GM12878 (cell line): ENCODE measurements around the gene RICTOR. TPM values are rescaled to one million over a fixed set of nuclear protein-coding genes. Genes with fewer than 3 reads are reported as not detected.

Source experiments
- ATAC-seq: fragments of 200-7000 bp; cut with Tn5 transposase; 3 replicates; pipeline ENCODE4 v1.9.1; 2020; ENCODE audit warnings: mild to moderate bottlenecking, moderate library complexity
- BruUV-seq: library from RNA; stranded (reverse); fragments of 400-500 nt; replicated peaks from 2 replicates; lab custom pipeline; 2021; lab: Mats Ljungman, UMichigan
- CTCF ChIA-PET: fragments of 300-600 bp; sonication (Branson Sonifier 250); formaldehyde crosslinking; extraction: SDS; loops from one replicate; lab custom pipeline; 2021; ENCODE audit warnings: inconsistent platforms; lab: Yijun Ruan, JAX
- POLR2A ChIA-PET: fragments of 350-600 bp; formaldehyde crosslinking; extraction: SDS; loops from one replicate; lab custom pipeline; 2021; ENCODE audit warnings: inconsistent platforms; lab: Charles Lee
- RAD21 ChIA-PET: fragments of 300-600 bp; sonication (Branson Sonifier 250); formaldehyde crosslinking; loops from one replicate; lab custom pipeline; 2023; ENCODE audit warnings: antibody characterized with exemption; ENCODE audit not compliant: unreplicated experiment; lab: Charles Lee
- SMC1A ChIA-PET: fragments of 300-600 bp; sonication (Branson Sonifier 250); formaldehyde crosslinking; loops from one replicate; lab custom pipeline; 2023; ENCODE audit not compliant: unreplicated experiment, uncharacterized antibody; lab: Charles Lee
- DNase-seq: peaks from one replicate; pipeline ENCODE4 v3.0.0-alpha.2; 2011; ENCODE audit warnings: low read depth, low spot score
- FAIRE-seq: peaks from 3 replicates; lab custom pipeline; 2011; peaks lifted over from hg19 to GRCh38; lab: Jason Lieb, UNC
- H2AFZ ChIP-seq: 2 replicates; pipeline ENCODE4 v1.6.0; 2011; ENCODE audit warnings: low read depth, low read length, control low read depth; ENCODE audit not compliant: control insufficient read depth
- H3K27ac ChIP-seq: 2 replicates; pipeline ENCODE4 v1.5.1; 2011; ENCODE audit warnings: control low read depth; ENCODE audit not compliant: control insufficient read depth, insufficient read depth
- H3K27me3 ChIP-seq, 2 experiments: replicated peaks in 1 of 2; 2 replicates each; pipeline versions ENCODE4 v1.6.0 to v1.6.1; 2011; ENCODE audit warnings: low read length in 1 of 2; ENCODE audit not compliant: control insufficient read depth in 2 of 2, insufficient read depth in 2 of 2
- H3K36me3 ChIP-seq, 2 experiments: 2 replicates each; pipeline ENCODE4 v1.5.1; 2011; ENCODE audit warnings: low read length in 1 of 2; ENCODE audit not compliant: control insufficient read depth in 2 of 2, insufficient read depth in 2 of 2
- H3K4me1 ChIP-seq: 2 replicates; pipeline ENCODE4 v1.6.1; 2011; ENCODE audit warnings: mild to moderate bottlenecking, low read length, moderate library complexity, mixed read lengths; ENCODE audit not compliant: control insufficient read depth, insufficient read depth
- H3K4me2 ChIP-seq: 2 replicates; pipeline ENCODE4 v1.6.0; 2011; ENCODE audit warnings: control low read depth; ENCODE audit not compliant: control insufficient read depth, insufficient read depth
- H3K4me3 ChIP-seq: fragments of 200-600 bp; sonication (generic); 2 replicates; pipeline ENCODE4 v1.5.1; 2016
- H3K79me2 ChIP-seq: 2 replicates; pipeline ENCODE4 v1.6.0; 2011; ENCODE audit warnings: low read length; ENCODE audit not compliant: control insufficient read depth, insufficient read depth
- H3K9ac ChIP-seq: 2 replicates; pipeline ENCODE4 v1.8.0; 2011; ENCODE audit warnings: low read length, control low read depth, mixed read lengths; ENCODE audit not compliant: control insufficient read depth, insufficient read depth
- H3K9me3 ChIP-seq: replicated peaks from 3 replicates; pipeline ENCODE4 v1.5.1; 2011; ENCODE audit warnings: mild to moderate bottlenecking, low read length; ENCODE audit not compliant: control insufficient read depth, insufficient read depth
- H4K20me1 ChIP-seq: 2 replicates; pipeline ENCODE4 v1.6.0; 2011; ENCODE audit not compliant: control insufficient read depth, insufficient read depth
- ATF7 ChIP-seq: fragments of 450-650 bp; IDR thresholded peaks from 2 replicates; pipeline ENCODE4 v1.6.1; 2016; ENCODE audit warnings: low read depth, mild to moderate bottlenecking
- CREM ChIP-seq: IDR thresholded peaks from 2 replicates; pipeline ENCODE4 v1.6.1; 2014; ENCODE audit warnings: antibody characterized with exemption, low read depth
- ESRRA ChIP-seq: IDR thresholded peaks from 2 replicates; pipeline ENCODE4 v1.6.1; 2012; ENCODE audit warnings: mild to moderate bottlenecking, low read length, improper control_type of control experiment
- GABPA ChIP-seq: IDR thresholded peaks from 2 replicates; pipeline ENCODE4 v1.6.1; 2014; ENCODE audit warnings: antibody characterized with exemption, low read depth, mild to moderate bottlenecking, inconsistent platforms
- IRF4 ChIP-seq: IDR thresholded peaks from 2 replicates; pipeline ENCODE4 v1.6.1; 2011; ENCODE audit warnings: low read depth, low read length
- PML ChIP-seq: IDR thresholded peaks from 2 replicates; pipeline ENCODE4 v1.6.1; 2012; ENCODE audit warnings: low read length, inconsistent platforms
- PRDM15 ChIP-seq: fragments of 450-650 bp; formaldehyde crosslinking; IDR thresholded peaks from 2 replicates; pipeline ENCODE4 v1.4.0; 2020; ENCODE audit warnings: mild to moderate bottlenecking, moderate library complexity
- RBBP5 ChIP-seq: fragments of 200-600 bp; sonication (generic); conservative IDR thresholded peaks from 2 replicates; pipeline ENCODE4 v1.6.1; 2016
- RELA ChIP-seq: fragments of 450-650 bp; IDR thresholded peaks from 2 replicates; pipeline ENCODE4 v1.8.0; 2014; ENCODE audit warnings: borderline replicate concordance; ENCODE audit not compliant: partially characterized antibody
- RUNX3 ChIP-seq: IDR thresholded peaks from 2 replicates; pipeline ENCODE4 v1.6.1; 2012; ENCODE audit warnings: low read length, inconsistent platforms
- SREBF2 ChIP-seq: IDR thresholded peaks from 2 replicates; pipeline ENCODE4 v1.6.1; 2012; ENCODE audit warnings: mild to moderate bottlenecking, low read length
- STAT3 ChIP-seq: IDR thresholded peaks from 2 replicates; pipeline ENCODE4 v1.6.1; 2011; ENCODE audit warnings: low read depth, low read length, improper control_type of control experiment
- SUZ12 ChIP-seq: fragments of 200-600 bp; sonication (generic); IDR thresholded peaks from one replicate; pipeline ENCODE4 v1.6.1; 2018; ENCODE audit warnings: antibody characterized with exemption, mild to moderate bottlenecking; ENCODE audit not compliant: unreplicated experiment
- WRNIP1 ChIP-seq: IDR thresholded peaks from 2 replicates; pipeline ENCODE4 v1.6.1; 2011; ENCODE audit warnings: low read depth, low read length, improper control_type of control experiment, borderline replicate concordance
- ZNF207 ChIP-seq: fragments of 450-650 bp; IDR thresholded peaks from 2 replicates; pipeline ENCODE4 v1.6.1; 2014; ENCODE audit warnings: antibody characterized with exemption, mild to moderate bottlenecking, borderline replicate concordance
- in situ Hi-C: fragments of 300-500 bp; cut with MboI; formaldehyde crosslinking; loops from 9 replicates; pipeline ENCODE4 v1.14.3; 2018; ENCODE audit warnings: mixed read lengths
- intact Hi-C: fragments of 100-400 bp; cut with micrococcal nuclease; formaldehyde crosslinking; loops from one replicate; pipeline ENCODE4 v1.14.2; 2022; ENCODE audit not compliant: unreplicated experiment
- polyA plus RNA-seq, 11 experiments: library from polyadenylated mRNA; depleted of rRNA in 4 of 11; unstranded in 6 of 11; stranded (reverse) in 5 of 11; fragments of >200 nt; fragmentation: Nextera tagmentation in 4 of 11; fragmentation: Illumina TruSeq in 1 of 11; extraction: Ambion mirVana in 4 of 11; extraction: Trizol in 1 of 11; gene quantifications; 1 replicate in 1 of 11; 2 replicates in 10 of 11; pipeline versions ENCODE4 v1.2.1 to v1.2.3, GENCODE V29; 2011 to 2016; ENCODE audit warnings: inconsistent platforms in 2 of 11, missing spikeins in 2 of 11, low read depth in 1 of 11
- total RNA-seq, 4 experiments: library from RNA; depleted of rRNA in 3 of 4; stranded (reverse); fragments of >200 nt in 3 of 4; fragmentation: Illumina TruSeq in 1 of 4; extraction: Trizol in 1 of 4; gene quantifications; 2 replicates each; pipeline versions ENCODE4 v1.2.1 to v1.2.3, GENCODE V29; 2013 to 2021
- TF ChIP-seq, protein P1 (sequence below): IDR thresholded peaks from 2 replicates; pipeline ENCODE4 v1.6.1; 2012; ENCODE audit warnings: mild to moderate bottlenecking, low read depth, low read length
- TF ChIP-seq, protein P2 (sequence below): fragments of 450-650 bp; formaldehyde crosslinking; IDR thresholded peaks from 2 replicates; pipeline ENCODE4 v1.5.0; 2022; ENCODE audit warnings: mild to moderate bottlenecking, missing genetic modification characterization

Gene RICTOR
- total and polyA plus RNA-seq, 10 of the 15 experiments (the other 5 are each of a cell fraction or from before 2014, with no cell fraction given), result 2.7 to 23.0 (median 6.9) TPM

GRCh38 chr5:38978036-38978435 is 96.2 kb downstream of the RICTOR start:
- H3K9me3 ChIP-seq, result no peaks in the 10 kb centered on the region
- H3K27ac ChIP-seq, result no peak overlapping the region
- FAIRE-seq (no peak), DNase-seq (no peak), ATAC-seq (no peak)
- ChIA-PET POLR2A (no interaction called here), CTCF (interaction anchor here (1.0 kb wide), 1 partner anchor 103 kb away, joined by 4 read pairs; no protein-coding TSS in a partner anchor), RAD21 (no interaction called here), SMC1A (interaction anchor here (1.2 to 1.4 kb wide), 2 partner anchors 9 to 15 kb away, joined by 3 to 4 read pairs; no protein-coding TSS in a partner anchor)
- H3K9ac ChIP-seq, result no peak overlapping the region
- intact Hi-C loops, result no loop called here
- H3K4me1 ChIP-seq, result no peaks in the 10 kb centered on the region
- in situ Hi-C loops, result no loop called here
- H2AFZ ChIP-seq, result no peak overlapping the region
- peaks cover 0 to 3% of the 10 kb centered on the region in 2 experiments; a peak in 1 of 4 replicates for H3K36me3 ChIP-seq
- H3K4me2 ChIP-seq, result no peak overlapping the region
- no peaks in the 10 kb centered on the region for H3K27me3 ChIP-seq
- no TSS peak for BruUV-seq
- no peaks in the 10 kb centered on the region for H3K79me2 ChIP-seq
- H3K4me3 ChIP-seq, result no peak overlapping the region
- H4K20me1 ChIP-seq, result no peaks in the 10 kb centered on the region
- TF ChIP-seq ATF7 (no peak), CREM (no peak), RUNX3 (no peak), PML (no peak), WRNIP1 (no peak), ESRRA (no peak), RELA (no peak), SREBF2 (no peak), GABPA (no peak), STAT3 (no peak), PRDM15 (no peak), ZNF207 (no peak), SUZ12 (no peak), RBBP5 (no peak), IRF4 (no peak)
- TF ChIP-seq, protein P1, sequence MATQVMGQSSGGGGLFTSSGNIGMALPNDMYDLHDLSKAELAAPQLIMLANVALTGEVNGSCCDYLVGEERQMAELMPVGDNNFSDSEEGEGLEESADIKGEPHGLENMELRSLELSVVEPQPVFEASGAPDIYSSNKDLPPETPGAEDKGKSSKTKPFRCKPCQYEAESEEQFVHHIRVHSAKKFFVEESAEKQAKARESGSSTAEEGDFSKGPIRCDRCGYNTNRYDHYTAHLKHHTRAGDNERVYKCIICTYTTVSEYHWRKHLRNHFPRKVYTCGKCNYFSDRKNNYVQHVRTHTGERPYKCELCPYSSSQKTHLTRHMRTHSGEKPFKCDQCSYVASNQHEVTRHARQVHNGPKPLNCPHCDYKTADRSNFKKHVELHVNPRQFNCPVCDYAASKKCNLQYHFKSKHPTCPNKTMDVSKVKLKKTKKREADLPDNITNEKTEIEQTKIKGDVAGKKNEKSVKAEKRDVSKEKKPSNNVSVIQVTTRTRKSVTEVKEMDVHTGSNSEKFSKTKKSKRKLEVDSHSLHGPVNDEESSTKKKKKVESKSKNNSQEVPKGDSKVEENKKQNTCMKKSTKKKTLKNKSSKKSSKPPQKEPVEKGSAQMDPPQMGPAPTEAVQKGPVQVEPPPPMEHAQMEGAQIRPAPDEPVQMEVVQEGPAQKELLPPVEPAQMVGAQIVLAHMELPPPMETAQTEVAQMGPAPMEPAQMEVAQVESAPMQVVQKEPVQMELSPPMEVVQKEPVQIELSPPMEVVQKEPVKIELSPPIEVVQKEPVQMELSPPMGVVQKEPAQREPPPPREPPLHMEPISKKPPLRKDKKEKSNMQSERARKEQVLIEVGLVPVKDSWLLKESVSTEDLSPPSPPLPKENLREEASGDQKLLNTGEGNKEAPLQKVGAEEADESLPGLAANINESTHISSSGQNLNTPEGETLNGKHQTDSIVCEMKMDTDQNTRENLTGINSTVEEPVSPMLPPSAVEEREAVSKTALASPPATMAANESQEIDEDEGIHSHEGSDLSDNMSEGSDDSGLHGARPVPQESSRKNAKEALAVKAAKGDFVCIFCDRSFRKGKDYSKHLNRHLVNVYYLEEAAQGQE, result no peak
- TF ChIP-seq, protein P2, sequence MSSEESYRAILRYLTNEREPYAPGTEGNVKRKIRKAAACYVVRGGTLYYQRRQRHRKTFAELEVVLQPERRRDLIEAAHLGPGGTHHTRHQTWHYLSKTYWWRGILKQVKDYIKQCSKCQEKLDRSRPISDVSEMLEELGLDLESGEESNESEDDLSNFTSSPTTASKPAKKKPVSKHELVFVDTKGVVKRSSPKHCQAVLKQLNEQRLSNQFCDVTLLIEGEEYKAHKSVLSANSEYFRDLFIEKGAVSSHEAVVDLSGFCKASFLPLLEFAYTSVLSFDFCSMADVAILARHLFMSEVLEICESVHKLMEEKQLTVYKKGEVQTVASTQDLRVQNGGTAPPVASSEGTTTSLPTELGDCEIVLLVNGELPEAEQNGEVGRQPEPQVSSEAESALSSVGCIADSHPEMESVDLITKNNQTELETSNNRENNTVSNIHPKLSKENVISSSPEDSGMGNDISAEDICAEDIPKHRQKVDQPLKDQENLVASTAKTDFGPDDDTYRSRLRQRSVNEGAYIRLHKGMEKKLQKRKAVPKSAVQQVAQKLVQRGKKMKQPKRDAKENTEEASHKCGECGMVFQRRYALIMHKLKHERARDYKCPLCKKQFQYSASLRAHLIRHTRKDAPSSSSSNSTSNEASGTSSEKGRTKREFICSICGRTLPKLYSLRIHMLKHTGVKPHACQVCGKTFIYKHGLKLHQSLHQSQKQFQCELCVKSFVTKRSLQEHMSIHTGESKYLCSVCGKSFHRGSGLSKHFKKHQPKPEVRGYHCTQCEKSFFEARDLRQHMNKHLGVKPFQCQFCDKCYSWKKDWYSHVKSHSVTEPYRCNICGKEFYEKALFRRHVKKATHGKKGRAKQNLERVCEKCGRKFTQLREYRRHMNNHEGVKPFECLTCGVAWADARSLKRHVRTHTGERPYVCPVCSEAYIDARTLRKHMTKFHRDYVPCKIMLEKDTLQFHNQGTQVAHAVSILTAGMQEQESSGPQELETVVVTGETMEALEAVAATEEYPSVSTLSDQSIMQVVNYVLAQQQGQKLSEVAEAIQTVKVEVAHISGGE (CRISPR knock-in tag), result no peak
